Karpas-422 (cell line): ENCODE data around the gene PBXIP1. TPM values are rescaled to one million over a fixed set of nuclear protein-coding genes. Genes with fewer than 3 reads are reported as not detected.
A peak's percentile ranks its signal among the peaks of the same experiment; 100 is the strongest.

Source experiments
- DNase-seq: peaks from one replicate; pipeline ENCODE4 v3.0.0-alpha.2; 2015
- H2AFZ ChIP-seq: fragments of 200-600 bp; sonication (generic); 2 replicates; pipeline ENCODE4 v1.6.1; 2014; ENCODE audit warnings: antibody characterized with exemption, low read length, mixed read lengths
- H3K27ac ChIP-seq: fragments of 200-600 bp; sonication (generic); 2 replicates; pipeline ENCODE4 v1.5.1; 2014; ENCODE audit warnings: mild to moderate bottlenecking, low read length, moderate library complexity
- H3K27me3 ChIP-seq: fragments of 200-600 bp; sonication (generic); 2 replicates; pipeline ENCODE4 v1.6.1; 2014; ENCODE audit warnings: low read length, mixed read lengths
- H3K36me3 ChIP-seq: fragments of 200-600 bp; sonication (generic); 2 replicates; pipeline ENCODE4 v1.6.1; 2014; ENCODE audit warnings: low read length, mixed read lengths; ENCODE audit not compliant: insufficient read depth
- H3K4me1 ChIP-seq: fragments of 200-600 bp; sonication (generic); 2 replicates; pipeline ENCODE4 v1.6.1; 2014; ENCODE audit warnings: mild to moderate bottlenecking, low read length, mixed read lengths
- H3K4me2 ChIP-seq: fragments of 200-600 bp; sonication (generic); 2 replicates; pipeline ENCODE4 v1.6.1; 2014; ENCODE audit warnings: low read length, low read depth, mild to moderate bottlenecking; ENCODE audit not compliant: poor library complexity, severe bottlenecking
- H3K4me3 ChIP-seq: fragments of 200-600 bp; sonication (generic); 2 replicates; pipeline ENCODE4 v1.5.1; 2014; ENCODE audit warnings: mild to moderate bottlenecking, antibody characterized with exemption, low read length, mixed read lengths
- H3K79me2 ChIP-seq: fragments of 200-600 bp; sonication (generic); 2 replicates; pipeline ENCODE4 v1.6.1; 2014; ENCODE audit warnings: mild to moderate bottlenecking, low read length, mixed read lengths
- H3K9ac ChIP-seq: fragments of 200-600 bp; sonication (generic); 2 replicates; pipeline ENCODE4 v1.6.0; 2014; ENCODE audit warnings: low read length
- H3K9me2 ChIP-seq: fragments of 200-600 bp; sonication (generic), shearing (Covaris generic); replicated peaks from 2 replicates; pipeline ENCODE4 v1.6.0; 2014; ENCODE audit warnings: mild to moderate bottlenecking, low read length, moderate library complexity; ENCODE audit not compliant: insufficient read depth
- H3K9me3 ChIP-seq: fragments of 300-700, 200-600 bp; sonication (generic); 2 replicates; pipeline ENCODE4 v1.6.1; 2014; ENCODE audit warnings: low read length, mixed read lengths
- H4K20me1 ChIP-seq: fragments of 200-600 bp; sonication (generic); 2 replicates; pipeline ENCODE4 v1.6.1; 2014; ENCODE audit warnings: mild to moderate bottlenecking, antibody characterized with exemption, low read length, low read depth; ENCODE audit not compliant: insufficient read depth
- total RNA-seq: library from RNA; depleted of rRNA; stranded (reverse); fragments of >200 nt; shearing (Covaris generic); gene quantifications from 2 replicates; pipeline ENCODE4 v1.2.3, GENCODE V29; 2014; ENCODE audit warnings: low replicate concordance

Gene PBXIP1
- total RNA-seq, 1 experiment from 2014 or later, result 26.1 TPM

DNA sequence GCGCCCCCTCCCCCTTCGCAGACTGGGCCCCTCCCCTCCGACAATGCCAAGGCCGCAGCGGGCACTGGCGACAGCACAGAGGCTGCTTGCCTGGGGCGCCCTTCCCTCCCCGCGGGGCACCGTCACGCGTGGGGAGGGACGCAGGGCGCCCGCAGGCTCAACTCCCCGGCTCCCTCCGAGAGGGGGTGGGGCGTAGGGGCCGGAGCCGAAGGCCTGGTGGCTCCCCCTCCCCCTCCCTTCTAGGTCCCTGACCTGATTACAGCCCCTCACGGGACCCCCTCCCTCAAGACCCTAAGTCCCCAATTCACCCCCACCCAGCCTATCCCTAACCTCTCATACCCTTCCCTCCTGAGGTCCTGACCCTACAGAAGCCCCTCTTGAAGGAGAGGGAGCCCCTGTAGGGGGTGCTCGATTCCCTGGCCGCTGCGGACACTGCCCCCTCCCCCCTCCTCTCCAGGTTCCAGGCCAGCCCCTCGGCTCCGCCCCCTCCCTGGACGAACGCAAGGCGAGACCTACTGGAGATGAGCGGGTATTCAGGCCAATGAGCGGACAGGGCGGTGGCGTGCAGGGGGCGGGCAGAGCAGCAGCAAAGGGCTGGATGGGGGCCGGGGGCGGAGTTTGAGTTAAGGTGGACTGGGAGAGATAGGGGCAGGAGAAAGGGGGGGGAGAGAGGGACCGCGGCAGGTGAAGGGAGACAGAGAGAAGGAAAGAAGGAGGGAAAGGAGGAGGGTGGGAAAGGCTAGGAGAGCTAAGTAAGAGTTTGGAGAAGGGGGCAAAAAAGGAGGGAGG lies 46.0 kb upstream of the PBXIP1 start:
- H3K36me3 ChIP-seq, result no peaks in the 10 kb centered on the region
- no peaks in the 10 kb centered on the region for H3K9me3 ChIP-seq
- peak overlapping the region; percentile 96 for H3K4me2 ChIP-seq
- H3K27ac ChIP-seq, result peak overlapping the region; percentile 88
- H3K4me1 ChIP-seq, result peaks cover 65% of the 10 kb centered on the region
- peak overlapping the region; percentile 70 for H3K4me3 ChIP-seq
- no peaks in the 10 kb centered on the region for H4K20me1 ChIP-seq
- 0 out of 2 replicates have a peak overlapping the region, but pooled peaks have one; percentile 8 for H2AFZ ChIP-seq
- DNase-seq, result peak; percentile 99
- H3K27me3 ChIP-seq, result no peaks in the 10 kb centered on the region
- H3K9me2 ChIP-seq, result no peaks in the 10 kb centered on the region
- peak overlapping the region; percentile 88 for H3K9ac ChIP-seq
- peaks cover 22% of the 10 kb centered on the region for H3K79me2 ChIP-seq

DNA sequence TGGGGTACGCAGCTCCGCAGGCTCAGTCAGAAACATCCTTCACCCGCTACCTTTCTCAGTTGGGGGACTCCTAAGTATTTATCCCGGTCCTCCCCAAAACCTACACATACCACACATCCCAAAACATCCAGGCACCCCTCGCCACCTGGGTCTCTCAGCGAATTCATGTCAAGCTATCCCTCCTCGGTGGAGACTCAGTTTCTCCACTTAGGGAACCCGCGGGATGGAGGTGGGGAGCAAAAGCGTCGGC lies 45.5 kb upstream of the PBXIP1 start:
- Histone ChIP-seq H3K4me1 (peaks cover 59% of the 10 kb centered on the region), H3K79me2 (peaks cover 22% of the 10 kb centered on the region), H3K4me2 (peak overlapping the region; percentile 96), H3K27me3 (no peaks in the 10 kb centered on the region), H3K9ac (peak overlapping the region; percentile 88), H2AFZ (0 out of 2 replicates have a peak overlapping the region, but pooled peaks have one; percentile 8), H3K9me3 (no peaks in the 10 kb centered on the region), H3K36me3 (no peaks in the 10 kb centered on the region), H3K9me2 (no peaks in the 10 kb centered on the region), H3K4me3 (peak overlapping the region; percentile 70), H4K20me1 (no peaks in the 10 kb centered on the region), H3K27ac (peak overlapping the region; percentile 88)
- no peak for DNase-seq

DNA sequence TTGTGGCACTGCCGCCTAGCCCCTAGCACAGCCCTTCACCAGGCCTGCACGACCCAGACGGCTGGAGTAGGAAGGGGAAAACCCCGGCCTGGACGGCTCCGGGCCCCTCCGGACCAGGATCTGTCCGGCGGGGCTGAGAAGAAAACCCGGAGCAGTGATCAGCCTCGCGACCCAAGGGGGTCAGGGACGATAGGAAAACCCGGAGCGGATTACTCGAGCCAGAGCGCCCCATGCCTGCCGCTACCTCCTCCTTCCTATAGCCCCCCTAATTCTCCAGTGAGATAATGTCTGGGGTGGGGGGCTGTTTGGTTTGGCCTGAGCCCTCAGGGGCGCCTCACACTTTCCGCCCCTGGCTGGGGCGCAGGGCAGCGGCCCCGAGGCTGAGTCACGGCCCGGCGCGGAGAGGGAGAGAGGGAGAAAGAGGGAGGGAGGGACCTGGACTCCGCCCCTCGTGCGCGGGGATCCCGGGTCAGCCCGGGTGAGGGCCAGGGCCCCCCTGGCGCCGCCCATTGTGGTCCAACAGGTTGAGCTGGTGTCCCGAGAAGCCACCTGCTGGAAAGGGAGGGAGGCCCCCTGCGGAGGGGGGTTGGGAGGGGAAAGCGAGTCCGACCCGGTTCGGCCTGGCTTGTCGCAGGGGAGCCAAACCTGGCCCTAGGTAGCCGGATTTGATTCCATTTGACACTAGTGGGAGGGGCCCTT lies 45.0 kb upstream of the PBXIP1 start:
- Histone ChIP-seq H3K27me3 (no peaks in the 10 kb centered on the region), H3K9ac (peak overlapping the region; percentile 88), H3K4me1 (peaks cover 59% of the 10 kb centered on the region), H3K79me2 (peaks cover 22% of the 10 kb centered on the region), H3K9me2 (no peaks in the 10 kb centered on the region), H2AFZ (0 out of 2 replicates have a peak overlapping the region, but pooled peaks have one; percentile 8), H3K4me3 (peak overlapping the region; percentile 70), H4K20me1 (no peaks in the 10 kb centered on the region), H3K4me2 (peak overlapping the region; percentile 96), H3K27ac (peak overlapping the region; percentile 88), H3K9me3 (no peaks in the 10 kb centered on the region), H3K36me3 (no peaks in the 10 kb centered on the region)
- DNase-seq, result peak; percentile 94

DNA sequence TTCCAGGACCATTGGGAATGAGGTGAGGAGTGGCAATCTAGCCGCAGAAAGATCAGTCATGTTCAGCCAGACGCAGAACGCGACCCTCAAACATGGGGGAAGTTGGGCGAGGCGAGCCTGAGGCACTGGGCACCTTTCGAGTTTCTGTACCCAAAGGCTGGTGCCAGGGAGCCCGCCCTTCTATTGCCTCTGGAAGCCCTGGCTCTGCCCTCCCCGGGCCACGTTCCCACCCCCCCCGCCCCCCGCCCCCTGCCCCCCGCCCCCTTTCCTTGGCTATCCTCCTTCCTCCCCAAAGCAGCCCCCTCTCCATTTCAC lies 44.5 kb upstream of the PBXIP1 start:
- peaks cover 56% of the 10 kb centered on the region for H3K4me1 ChIP-seq

DNA sequence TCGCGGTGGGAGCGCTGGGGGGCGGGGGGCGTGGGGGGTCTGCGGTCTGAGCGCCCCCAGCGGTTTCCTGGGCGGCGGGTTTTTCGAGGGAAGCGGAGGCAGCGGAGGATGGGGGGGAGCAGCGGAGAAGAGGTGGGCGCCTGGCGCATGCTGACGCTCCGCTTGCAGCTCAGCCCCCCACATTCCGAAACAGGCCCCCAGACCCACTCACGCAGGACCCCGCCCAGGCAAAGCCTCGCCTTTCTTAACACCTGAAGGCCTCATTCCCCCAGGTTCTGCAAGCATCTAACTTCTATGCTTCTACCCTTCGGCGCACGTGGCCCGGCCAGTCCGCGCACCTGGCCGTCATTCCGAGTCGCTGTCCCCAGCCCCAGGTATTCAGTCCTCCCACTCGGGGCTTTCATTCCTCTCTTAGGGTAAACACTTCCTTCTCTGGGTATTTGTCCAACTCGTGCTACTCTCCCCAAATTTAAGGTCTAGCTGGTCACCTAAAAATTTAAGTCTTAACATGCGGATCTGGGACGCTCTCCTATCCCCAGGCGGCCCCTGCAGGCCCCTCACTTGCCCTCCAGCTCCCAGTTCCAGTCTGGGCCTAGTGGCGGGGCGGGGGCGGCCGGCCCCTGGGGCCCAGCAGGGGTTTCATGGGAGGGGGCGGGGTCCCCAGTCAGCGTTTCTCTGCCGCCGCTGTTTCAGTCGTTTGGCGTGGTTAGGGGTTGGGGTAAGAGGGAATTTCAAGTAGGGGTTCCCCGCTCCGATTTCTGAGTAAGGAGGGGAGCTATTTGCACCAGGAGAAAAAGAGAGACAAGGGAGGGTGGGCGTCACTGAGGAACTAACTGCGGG lies 43.9 kb upstream of the PBXIP1 start:
- Histone ChIP-seq H3K27ac (peak overlapping the region; percentile 88), H3K4me2 (peak overlapping the region; percentile 96), H3K4me1 (peaks cover 52% of the 10 kb centered on the region), H3K79me2 (peaks cover 19% of the 10 kb centered on the region), H4K20me1 (no peaks in the 10 kb centered on the region), H3K4me3 (peak overlapping the region; percentile 70), H2AFZ (peak overlapping the region; percentile 45; the same call in 1 of the 2 replicates), H3K9ac (peak overlapping the region; percentile 88), H3K27me3 (no peaks in the 10 kb centered on the region), H3K9me2 (no peaks in the 10 kb centered on the region), H3K9me3 (no peaks in the 10 kb centered on the region), H3K36me3 (no peaks in the 10 kb centered on the region)
- peak; percentile 84 for DNase-seq

More for the DNA sequence above, 44.5 kb upstream of the PBXIP1 start:
- Histone ChIP-seq H3K27ac (peak overlapping the region; percentile 88), H3K4me2 (peak overlapping the region; percentile 96), H3K27me3 (no peaks in the 10 kb centered on the region), H3K79me2 (peaks cover 20% of the 10 kb centered on the region), H3K9ac (peak overlapping the region; percentile 88), H3K9me3 (no peaks in the 10 kb centered on the region), H2AFZ (peak overlapping the region; percentile 45; the same call in 1 of the 2 replicates), H4K20me1 (no peaks in the 10 kb centered on the region), H3K4me3 (peak overlapping the region; percentile 70), H3K9me2 (no peaks in the 10 kb centered on the region), H3K36me3 (no peaks in the 10 kb centered on the region)
- DNase-seq, result peak; percentile 75

DNA sequence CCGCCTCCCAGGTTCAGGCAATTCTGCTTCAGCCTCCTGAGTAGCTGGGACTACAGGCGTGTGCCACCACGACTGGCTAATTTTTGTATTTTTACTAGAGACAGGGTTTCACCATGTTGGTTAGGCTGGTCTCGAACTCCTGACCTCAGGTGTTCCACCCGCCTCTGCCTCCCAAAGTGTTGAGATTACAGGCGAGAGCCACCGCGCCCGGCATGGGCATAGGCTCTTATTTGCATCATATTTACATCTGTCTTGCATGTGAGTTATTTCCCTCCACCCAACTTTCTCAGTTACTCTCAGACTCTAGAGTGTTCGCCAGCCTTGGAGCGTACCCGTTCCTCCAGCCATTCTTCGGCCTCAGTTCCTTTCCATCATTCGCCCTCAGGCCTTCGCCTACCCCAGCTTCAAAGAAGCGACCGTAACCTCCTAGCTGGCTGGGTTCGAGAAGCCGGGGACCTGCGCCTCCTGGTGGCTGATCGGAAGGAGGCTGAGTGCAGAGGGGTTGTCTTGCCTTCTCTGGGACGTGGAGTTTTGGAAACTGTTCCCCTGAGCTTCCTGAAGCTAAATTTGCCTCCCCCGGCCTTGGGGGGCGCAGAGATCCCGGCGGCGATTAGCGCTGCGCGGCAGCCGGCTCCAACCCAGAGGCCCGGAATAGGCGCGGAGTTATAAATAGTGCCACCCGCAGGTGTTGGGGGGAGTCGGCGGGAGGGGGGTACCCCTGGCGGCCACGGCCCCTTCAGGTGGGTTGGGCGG lies 43.1 kb upstream of the PBXIP1 start:
- peak overlapping the region; percentile 88 for H3K27ac ChIP-seq
- peak overlapping the region; percentile 70 for H3K4me3 ChIP-seq
- no peaks in the 10 kb centered on the region for H3K9me2 ChIP-seq
- peaks cover 13% of the 10 kb centered on the region for H3K79me2 ChIP-seq
- H3K36me3 ChIP-seq, result no peaks in the 10 kb centered on the region
- H3K9me3 ChIP-seq, result no peaks in the 10 kb centered on the region
- no peaks in the 10 kb centered on the region for H4K20me1 ChIP-seq
- H2AFZ ChIP-seq, result no peak overlapping the region
- peak; percentile 92 for DNase-seq
- H3K9ac ChIP-seq, result peak overlapping the region; percentile 88
- H3K4me1 ChIP-seq, result peaks cover 52% of the 10 kb centered on the region
- no peaks in the 10 kb centered on the region for H3K27me3 ChIP-seq
- H3K4me2 ChIP-seq, result peak overlapping the region; percentile 96

DNA sequence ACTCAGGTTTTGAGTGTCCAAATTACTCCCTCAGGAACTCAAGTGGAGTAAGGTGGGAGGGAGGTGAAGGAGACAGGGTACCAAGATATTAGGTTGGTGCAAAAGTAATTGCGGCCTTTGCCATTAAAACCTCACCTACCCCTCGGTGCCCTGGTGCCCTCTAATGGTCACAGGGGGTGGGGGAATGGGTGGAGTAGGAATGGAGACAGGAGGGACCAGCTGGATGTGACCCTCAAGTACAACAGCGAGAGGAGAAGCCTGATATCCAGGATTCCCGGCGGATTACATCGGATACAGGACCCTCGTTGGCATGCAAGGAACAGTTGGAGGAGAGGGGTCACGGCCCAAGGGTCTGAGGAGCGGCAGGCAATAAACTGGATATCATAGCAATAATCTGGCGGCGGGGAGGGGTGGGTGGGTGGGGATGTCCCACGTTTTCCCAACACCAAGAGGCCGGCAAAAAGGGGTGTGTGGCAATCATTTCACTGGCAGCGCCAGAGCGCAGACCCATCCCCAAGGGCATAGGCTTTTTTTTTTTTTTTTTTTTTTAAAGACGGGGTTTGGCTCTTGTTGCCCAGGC lies 42.4 kb upstream of the PBXIP1 start:
- H3K4me1 ChIP-seq, result peaks cover 52% of the 10 kb centered on the region
- H3K4me2 ChIP-seq, result no peak overlapping the region
- H3K27ac ChIP-seq, result 0 out of 2 replicates have a peak overlapping the region, but pooled peaks have one; percentile 88

More for the DNA sequence above, 42.4 kb upstream of the PBXIP1 start:
- no peaks in the 10 kb centered on the region for H3K9me2 ChIP-seq
- DNase-seq, result peak; percentile 83
- H3K9ac ChIP-seq, result no peak overlapping the region
- H4K20me1 ChIP-seq, result no peaks in the 10 kb centered on the region
- peaks cover 6% of the 10 kb centered on the region for H3K79me2 ChIP-seq
- 0 out of 2 replicates have a peak overlapping the region, but pooled peaks have one; percentile 70 for H3K4me3 ChIP-seq
- H3K9me3 ChIP-seq, result no peaks in the 10 kb centered on the region
- H3K27me3 ChIP-seq, result no peaks in the 10 kb centered on the region
- H2AFZ ChIP-seq, result no peak overlapping the region
- no peaks in the 10 kb centered on the region for H3K36me3 ChIP-seq
